Measurements from ENCODE around the gene OR5AS1. TPM values are rescaled to one million over a fixed set of nuclear protein-coding genes. Genes with fewer than 3 reads are reported as not detected.

Gene OR5AS1
- polyA plus RNA-seq, 1 of the 3 experiments (the other 2 are of a cell fraction), result not detected

DNA sequence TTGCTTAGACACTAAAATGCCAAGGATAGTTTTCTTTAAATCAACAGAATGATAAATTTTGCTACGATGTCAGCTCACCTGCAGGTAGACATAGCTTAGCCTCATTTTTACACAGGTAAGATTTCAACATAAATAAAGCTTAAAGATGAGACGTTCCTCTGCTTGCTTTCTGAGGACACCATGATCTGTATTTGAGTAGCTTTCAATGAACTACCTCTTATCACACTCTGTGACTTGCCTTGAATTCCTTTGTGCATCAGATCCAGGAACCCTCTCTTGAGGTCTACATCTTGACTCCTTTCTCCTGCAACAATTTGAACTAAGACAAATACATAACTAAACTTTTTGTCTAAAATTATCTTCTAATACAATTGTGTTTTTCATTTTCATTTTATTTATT lies 39.5 kb downstream of the OR5AS1 start:
- no peak overlapping the region for H3K27ac ChIP-seq (ENCODE audit: low read depth in 2 of 2, low read length in 1 of 2)
- H3K79me2 ChIP-seq (ENCODE audit: insufficient read depth), result no peaks in the 10 kb centered on the region; the same call in 1 of the 2 replicates
- H4K20me1 ChIP-seq (ENCODE audit: insufficient read depth), result no peaks in the 10 kb centered on the region
- H3K9ac ChIP-seq, result no peak overlapping the region
- no peak overlapping the region for H3K4me3 ChIP-seq (ENCODE audit: low read depth in 2 of 2, low read length in 1 of 2)
- CTCF ChIA-PET, result no interaction called here
- H3K9me2 ChIP-seq, result no peaks in the 10 kb centered on the region
- TF ChIP-seq CHD2 (IDR thresholded peaks at IDR 0.05; ENCODE audit: low read length, partially characterized antibody) (no peak), RXRA (IDR thresholded peaks at IDR 0.05; ENCODE audit: borderline replicate concordance, low read depth) (no peak), MXI1 (IDR thresholded peaks at IDR 0.05; ENCODE audit: low read depth, low read length) (no peak), FOXM1 (IDR thresholded peaks at IDR 0.05; ENCODE audit: low read depth) (no peak), TEAD4 (IDR thresholded peaks at IDR 0.05; ENCODE audit: borderline replicate concordance, insufficient read depth) (no peak), ELF1 (IDR thresholded peaks at IDR 0.05) (no peak), PBX3 (IDR thresholded peaks at IDR 0.05) (no peak), SMC3 (IDR thresholded peaks at IDR 0.05; ENCODE audit: low read depth, low read length) (no peak), YY1 (IDR thresholded peaks at IDR 0.05; ENCODE audit: low read depth) (no peak), SIN3A (IDR thresholded peaks at IDR 0.05; ENCODE audit: borderline replicate concordance, low read depth, low read length) (no peak), ZBTB33 (IDR thresholded peaks at IDR 0.05; ENCODE audit: borderline replicate concordance, low read depth) (no peak)
- TF ChIP-seq, protein P1, sequence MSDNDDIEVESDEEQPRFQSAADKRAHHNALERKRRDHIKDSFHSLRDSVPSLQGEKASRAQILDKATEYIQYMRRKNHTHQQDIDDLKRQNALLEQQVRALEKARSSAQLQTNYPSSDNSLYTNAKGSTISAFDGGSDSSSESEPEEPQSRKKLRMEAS (IDR thresholded peaks at IDR 0.05; ENCODE audit: low read depth), result no peak
- H3F3A ChIP-seq (replicated peaks; ENCODE audit: insufficient read depth), result no peaks in the 10 kb centered on the region
- 0% methylated on average over 2 of the region's 2 CpGs for WGBS (ENCODE audit: low lambda C conversion rate)
- POLR2A ChIA-PET, result no interaction called here
- H3K27me3 ChIP-seq (ENCODE audit: insufficient read depth), result no peaks in the 10 kb centered on the region
- H3K4me1 ChIP-seq (ENCODE audit: control insufficient read depth in 1 of 2, insufficient read depth in 2 of 2, low read depth in 1 of 2, low read length in 1 of 2), result no peaks in the 10 kb centered on the region
- no peaks in the 10 kb centered on the region for H3K9me3 ChIP-seq
- no peak for DNase-seq
- H3K36me3 ChIP-seq (replicated peaks in 1 of 2; ENCODE audit: control insufficient read depth in 1 of 2, insufficient read depth in 2 of 2, low read length in 1 of 2), result no peaks in the 10 kb centered on the region
- H2AFZ ChIP-seq (ENCODE audit: low read depth), result no peak overlapping the region
- no peak overlapping the region for H3K4me2 ChIP-seq

Other genes with a start within 250 kb of the OR5AS1 start
- gene OR5D14, start 232.1 kb upstream of the OR5AS1 start, polyA plus RNA-seq (2012; rRNA removed), result not detected in 2 replicates
- gene OR5L1, start 216.3 kb upstream of the OR5AS1 start, polyA plus RNA-seq (2012; rRNA removed), result not detected in 2 replicates
- not detected in 2 replicates for gene OR5D18, start 208.0 kb upstream of the OR5AS1 start, polyA plus RNA-seq (2012; rRNA removed)
- not detected in 2 replicates for gene OR5L2, start 200.4 kb upstream of the OR5AS1 start, polyA plus RNA-seq (2012; rRNA removed)
- not detected in 2 replicates for gene OR5D16, start 188.9 kb upstream of the OR5AS1 start, polyA plus RNA-seq (2012; rRNA removed)
- not detected in 2 replicates for gene TRIM51, start 144.4 kb upstream of the OR5AS1 start, polyA plus RNA-seq (2012; rRNA removed)
- not detected in 2 replicates for gene OR5W2, start 113.1 kb upstream of the OR5AS1 start, polyA plus RNA-seq (2012; rRNA removed)
- not detected in 2 replicates for gene OR5I1, start 91.3 kb upstream of the OR5AS1 start, polyA plus RNA-seq (2012; rRNA removed)
- not detected in 2 replicates for gene OR10AG1, start 57.7 kb upstream of the OR5AS1 start, polyA plus RNA-seq (2012; rRNA removed)
- gene OR5F1, start 33.0 kb upstream of the OR5AS1 start, polyA plus RNA-seq (2012; rRNA removed), result not detected in 2 replicates
- not detected in 2 replicates for gene OR8I2, start 65.7 kb downstream of the OR5AS1 start, polyA plus RNA-seq (2012; rRNA removed)
- not detected in 2 replicates for gene OR8H2, start 76.0 kb downstream of the OR5AS1 start, polyA plus RNA-seq (2012; rRNA removed)
- not detected in 2 replicates for gene OR8H3, start 94.7 kb downstream of the OR5AS1 start, polyA plus RNA-seq (2012; rRNA removed)
- gene OR8J3, start 112.5 kb downstream of the OR5AS1 start, polyA plus RNA-seq (2012; rRNA removed), result not detected in 2 replicates
- gene OR8K5, start 132.7 kb downstream of the OR5AS1 start, polyA plus RNA-seq (2012; rRNA removed), result not detected in 2 replicates
- not detected in 2 replicates for gene OR5J2, start 149.0 kb downstream of the OR5AS1 start, polyA plus RNA-seq (2012; rRNA removed)
- gene OR5T2, start 206.6 kb downstream of the OR5AS1 start, polyA plus RNA-seq (2012; rRNA removed), result not detected in 2 replicates
- not detected in 2 replicates for gene OR5T3, start 224.6 kb downstream of the OR5AS1 start, polyA plus RNA-seq (2012; rRNA removed)
- gene OR5T1, start 246.5 kb downstream of the OR5AS1 start, polyA plus RNA-seq (2012; rRNA removed), result not detected in 2 replicates